SJSA1 (cell line): ENCODE results near the gene ARHGEF16. TPM values are rescaled to one million over a fixed set of nuclear protein-coding genes. Genes with fewer than 3 reads are reported as not detected.

Experiments used
- DNase-seq, 2 experiments: peaks; one replicate each; pipeline ENCODE4 v3.0.0-alpha.2; 2015 to 2020; ENCODE audit warnings: low spot score in 2 of 2, low read depth in 1 of 2
- H3K27ac ChIP-seq: fragments of 250-450 bp; sonication (Bioruptor Pico); 2 replicates; pipeline ENCODE4 v1.5.1; 2020; ENCODE audit warnings: mild to moderate bottlenecking, moderate library complexity
- H3K27me3 ChIP-seq: fragments of 250-450 bp; sonication (Bioruptor Pico); replicated peaks from 2 replicates; pipeline ENCODE4 v1.5.1; 2020; ENCODE audit warnings: mild to moderate bottlenecking, moderate library complexity
- H3K36me3 ChIP-seq: fragments of 250-450 bp; sonication (Bioruptor Pico); 2 replicates; pipeline ENCODE4 v1.5.1; 2020; ENCODE audit warnings: mild to moderate bottlenecking
- H3K4me1 ChIP-seq: fragments of 250-450 bp; sonication (Bioruptor Pico); replicated peaks from 2 replicates; pipeline ENCODE4 v1.6.1; 2021; ENCODE audit warnings: mild to moderate bottlenecking
- H3K4me3 ChIP-seq: fragments of 250-450 bp; sonication (Bioruptor Pico); 2 replicates; pipeline ENCODE4 v1.5.1; 2020; ENCODE audit warnings: mild to moderate bottlenecking
- H3K9me3 ChIP-seq: fragments of 250-450 bp; sonication (Bioruptor Pico); replicated peaks from 2 replicates; pipeline ENCODE4 v1.5.1; 2020; ENCODE audit warnings: mild to moderate bottlenecking
- total RNA-seq: library from RNA; depleted of rRNA; stranded (reverse); fragments of >200 nt; shearing (Covaris generic); gene quantifications from 2 replicates; pipeline ENCODE4 v1.2.3, GENCODE V29; 2014

Gene ARHGEF16
- total RNA-seq, 1 experiment from 2014 or later, result 34.9 TPM

DNA sequence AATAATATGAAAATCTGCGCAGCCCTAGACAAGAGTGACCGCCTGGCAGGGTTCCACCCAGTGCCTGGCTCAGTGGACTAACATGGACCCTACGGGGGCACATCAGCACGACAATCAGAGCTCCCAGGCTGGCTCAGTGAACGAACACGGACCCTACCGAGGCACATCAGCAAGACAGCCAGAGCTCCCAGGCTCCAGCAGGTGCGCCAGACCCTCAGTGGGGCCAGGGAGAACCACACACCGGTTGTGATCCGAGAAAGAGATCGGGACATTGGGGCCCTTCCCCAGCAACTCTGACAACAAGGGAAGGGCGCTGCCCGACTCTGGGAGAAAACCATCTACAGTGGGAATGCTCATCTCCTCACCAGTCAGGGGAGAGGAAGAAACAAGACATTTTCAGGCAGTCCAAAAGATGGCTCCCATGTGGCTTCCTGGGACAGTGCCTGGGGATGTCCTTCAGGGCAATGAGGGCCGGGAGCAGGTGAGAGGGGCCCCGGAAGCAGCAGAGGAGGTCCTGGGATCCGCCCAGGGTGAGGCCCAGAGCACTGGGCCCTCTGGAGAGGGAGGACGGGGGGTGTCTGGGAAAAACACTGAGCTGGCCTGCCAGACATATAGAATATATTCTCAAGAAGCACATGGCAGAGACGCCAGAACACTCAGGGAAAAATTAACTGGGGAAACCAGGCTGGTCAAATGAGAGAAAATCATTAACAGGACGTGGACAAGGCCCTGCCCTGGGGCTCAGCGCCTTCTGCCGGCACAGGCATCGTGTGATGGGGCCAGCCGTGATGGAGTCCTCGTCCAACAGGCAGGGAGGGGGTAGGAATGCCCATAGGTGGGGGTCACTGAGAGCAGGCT, 4.8 kb downstream of the ARHGEF16 start:
- DNase-seq, result no peak
- peak overlapping the region; percentile 72; the same call in 1 of the 2 replicates for H3K27ac ChIP-seq
- no peaks in the 10 kb centered on the region for H3K27me3 ChIP-seq
- H3K9me3 ChIP-seq, result no peaks in the 10 kb centered on the region
- peaks cover 50% of the 10 kb centered on the region for H3K4me1 ChIP-seq
- no peak overlapping the region for H3K4me3 ChIP-seq
- peaks cover 3% of the 10 kb centered on the region; the same call in 1 of the 2 replicates for H3K36me3 ChIP-seq

- Histone ChIP-seq H3K36me3 (peaks cover 11% of the 10 kb centered on the region; the same call in 1 of the 2 replicates), H3K9me3 (no peaks in the 10 kb centered on the region), H3K4me3 (no peak overlapping the region), H3K27ac (peak overlapping the region; percentile 72), H3K27me3 (no peaks in the 10 kb centered on the region), H3K4me1 (peaks cover 41% of the 10 kb centered on the region)
- DNase-seq, result no peak
These were observed 5.6 kb downstream of the ARHGEF16 start for GRCh38 chr1:3459940-3460671.

DNA sequence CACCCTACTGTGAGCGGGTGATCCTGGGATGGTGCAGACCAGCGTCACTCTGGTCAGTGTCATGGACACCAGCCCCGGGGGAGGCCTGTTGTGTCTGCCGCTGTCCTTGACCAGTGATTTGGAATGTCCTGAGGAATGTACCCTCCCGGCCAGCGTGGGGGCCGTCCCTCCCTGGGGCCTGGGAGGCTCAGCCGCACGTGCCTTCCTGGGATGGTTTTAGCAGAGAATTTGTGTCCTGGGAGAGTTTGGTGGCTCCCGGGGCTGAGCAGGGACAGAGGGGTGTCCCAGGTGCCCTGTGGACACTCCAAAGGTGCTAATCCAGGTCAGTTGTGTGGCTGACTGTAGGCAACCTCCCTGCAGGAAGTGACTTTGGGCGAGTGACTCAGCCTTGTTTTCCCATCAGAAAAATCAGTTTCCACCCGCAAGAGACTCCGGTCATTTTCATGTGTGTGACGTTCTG, 6.2 kb downstream of the ARHGEF16 start:
- Histone ChIP-seq H3K36me3 (peaks cover 15% of the 10 kb centered on the region), H3K27ac (peak overlapping the region; percentile 72), H3K27me3 (no peaks in the 10 kb centered on the region), H3K9me3 (no peaks in the 10 kb centered on the region), H3K4me3 (no peak overlapping the region), H3K4me1 (peaks cover 38% of the 10 kb centered on the region)
- DNase-seq, result peak; percentile 81 to 84

DNA sequence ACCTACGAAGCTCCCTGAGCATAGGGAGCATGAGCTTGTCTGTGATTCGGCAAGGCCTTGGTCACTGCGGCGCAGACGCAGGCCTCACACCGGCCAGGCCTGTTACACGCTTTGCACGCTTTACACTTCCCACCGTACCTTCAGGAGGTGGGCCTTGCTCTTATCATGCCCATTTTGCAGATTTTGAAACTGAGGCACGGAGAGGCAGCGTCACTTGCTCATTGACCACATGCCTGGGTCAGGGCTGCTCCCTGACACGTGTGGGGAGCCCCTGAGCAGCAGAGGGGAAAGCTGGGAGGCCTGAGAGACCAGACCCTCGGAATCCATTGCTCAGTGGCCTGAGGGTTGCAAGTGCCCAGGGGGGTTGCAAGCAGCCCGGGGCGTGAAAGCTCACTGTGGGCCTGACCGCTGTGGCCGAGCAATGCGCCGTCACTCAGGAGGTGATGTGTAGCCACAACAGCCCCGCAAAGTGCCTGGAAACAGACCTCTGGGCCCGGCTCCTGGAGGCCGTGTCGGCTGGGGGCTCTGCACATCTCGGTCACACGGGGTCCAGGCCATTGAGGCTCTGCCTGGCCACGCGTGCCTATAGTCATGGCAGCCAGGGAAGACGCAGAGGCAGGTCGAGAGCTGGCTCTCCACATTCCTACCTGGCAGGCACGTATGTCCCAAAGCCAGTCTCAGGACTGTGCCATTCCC, 6.9 kb downstream of the ARHGEF16 start:
- Histone ChIP-seq H3K27ac (peak overlapping the region; percentile 72), H3K4me1 (peaks cover 42% of the 10 kb centered on the region), H3K9me3 (no peaks in the 10 kb centered on the region), H3K36me3 (peaks cover 22% of the 10 kb centered on the region), H3K4me3 (no peak overlapping the region), H3K27me3 (no peaks in the 10 kb centered on the region)
- DNase-seq, result no peak

GRCh38 chr1:3461934-3462275, 7.4 kb downstream of the ARHGEF16 start:
- no peak for DNase-seq
- H3K27me3 ChIP-seq, result no peaks in the 10 kb centered on the region

GRCh38 chr1:3462356-3463012, 8.0 kb downstream of the ARHGEF16 start:
- H3K4me1 ChIP-seq, result peaks cover 53% of the 10 kb centered on the region
- H3K27ac ChIP-seq, result no peak overlapping the region
- no peak for DNase-seq
- H3K9me3 ChIP-seq, result no peaks in the 10 kb centered on the region
- no peak overlapping the region for H3K4me3 ChIP-seq
- peaks cover 33% of the 10 kb centered on the region for H3K36me3 ChIP-seq
- H3K27me3 ChIP-seq, result no peaks in the 10 kb centered on the region

More at GRCh38 chr1:3461934-3462275, 7.4 kb downstream of the ARHGEF16 start:
- peaks cover 47% of the 10 kb centered on the region for H3K4me1 ChIP-seq
- H3K36me3 ChIP-seq, result peaks cover 27% of the 10 kb centered on the region
- no peaks in the 10 kb centered on the region for H3K9me3 ChIP-seq
- H3K27ac ChIP-seq, result no peak overlapping the region; the same call in 1 of the 2 replicates
- H3K4me3 ChIP-seq, result no peak overlapping the region

DNA sequence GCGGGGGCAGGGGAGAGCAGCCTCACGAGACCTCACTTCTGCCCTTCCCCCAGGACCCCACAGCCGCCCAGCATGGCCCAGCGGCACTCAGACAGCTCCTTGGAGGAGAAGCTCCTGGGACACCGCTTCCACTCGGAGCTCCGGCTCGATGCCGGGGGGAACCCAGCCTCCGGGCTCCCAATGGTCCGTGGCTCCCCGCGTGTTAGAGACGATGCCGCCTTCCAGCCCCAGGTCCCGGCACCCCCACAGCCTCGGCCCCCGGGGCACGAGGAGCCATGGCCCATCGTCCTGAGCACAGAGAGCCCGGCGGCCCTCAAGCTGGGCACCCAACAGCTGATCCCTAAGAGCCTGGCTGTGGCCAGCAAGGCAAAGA, 8.5 kb downstream of the ARHGEF16 start:
- Histone ChIP-seq H3K36me3 (peaks cover 38% of the 10 kb centered on the region), H3K27ac (no peak overlapping the region), H3K4me3 (no peak overlapping the region), H3K9me3 (no peaks in the 10 kb centered on the region), H3K27me3 (no peaks in the 10 kb centered on the region), H3K4me1 (peaks cover 56% of the 10 kb centered on the region)
- DNase-seq, result no peak

DNA sequence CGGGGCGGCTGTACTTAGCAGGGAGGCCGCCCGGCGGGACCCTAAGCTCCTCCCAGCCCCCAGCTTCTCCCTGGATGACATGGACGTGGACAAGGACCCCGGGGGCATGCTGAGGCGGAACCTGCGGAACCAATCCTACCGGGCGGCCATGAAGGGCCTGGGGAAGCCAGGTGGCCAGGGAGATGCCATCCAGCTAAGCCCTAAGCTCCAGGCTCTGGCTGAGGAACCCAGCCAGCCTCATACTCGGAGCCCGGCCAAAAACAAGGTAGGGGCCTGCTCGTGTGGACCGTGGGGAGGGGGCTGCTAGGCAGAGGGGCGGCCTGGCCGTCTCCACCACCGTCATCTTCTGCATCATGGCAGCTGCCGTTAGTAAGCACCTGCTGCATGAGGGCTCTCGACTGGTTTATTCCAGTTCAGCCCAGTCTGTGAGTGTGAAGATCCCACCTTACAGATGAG, 9.0 kb downstream of the ARHGEF16 start:
- H3K4me3 ChIP-seq, result no peak overlapping the region
- no peaks in the 10 kb centered on the region for H3K27me3 ChIP-seq

DNA sequence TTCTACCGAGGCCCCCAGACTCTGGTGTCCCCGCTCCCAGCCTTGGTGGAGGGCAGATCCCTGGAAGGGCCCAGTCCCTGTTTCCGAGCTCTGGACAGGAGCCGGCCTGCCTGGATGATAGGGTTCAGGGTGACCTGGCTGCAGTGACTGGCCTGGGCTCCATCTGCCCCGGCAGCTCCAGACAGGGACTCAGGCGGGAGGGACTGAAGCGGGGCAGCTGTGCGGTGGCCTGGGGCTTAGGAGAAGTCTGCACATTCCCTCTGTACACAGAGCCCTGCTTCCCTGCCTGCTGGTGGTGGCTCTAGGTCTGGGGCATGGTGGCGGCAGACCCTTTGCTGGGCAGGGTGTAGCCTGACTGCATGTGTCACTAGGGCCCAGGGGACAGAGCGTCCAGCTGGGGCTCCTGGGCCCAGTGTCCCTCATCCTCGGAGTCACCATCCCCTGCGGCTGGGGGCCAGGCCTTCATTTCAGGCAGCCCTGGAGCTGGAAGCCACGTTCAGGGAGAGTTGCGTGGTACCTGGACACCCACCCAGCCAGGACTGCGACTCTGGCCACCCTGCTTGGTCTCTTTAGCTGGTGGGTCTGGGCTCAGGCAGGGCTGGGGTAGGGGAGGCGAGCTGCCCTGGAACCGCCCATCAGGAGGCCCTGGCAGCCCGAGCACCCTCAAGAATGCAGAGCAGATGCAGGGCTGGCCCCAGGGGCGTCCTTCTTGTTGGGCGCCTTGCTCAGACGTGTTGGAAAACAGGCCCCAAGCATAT, 9.6 kb downstream of the ARHGEF16 start:
- Histone ChIP-seq H3K36me3 (peaks cover 42% of the 10 kb centered on the region), H3K4me3 (no peak overlapping the region), H3K27ac (no peak overlapping the region), H3K9me3 (no peaks in the 10 kb centered on the region), H3K27me3 (no peaks in the 10 kb centered on the region), H3K4me1 (peaks cover 56% of the 10 kb centered on the region)
- DNase-seq, result no peak

More for the DNA sequence above, 9.0 kb downstream of the ARHGEF16 start:
- H3K4me1 ChIP-seq, result peaks cover 56% of the 10 kb centered on the region
- no peaks in the 10 kb centered on the region for H3K9me3 ChIP-seq
- no peak for DNase-seq
- H3K36me3 ChIP-seq, result peaks cover 39% of the 10 kb centered on the region
- no peak overlapping the region for H3K27ac ChIP-seq

GRCh38 chr1:3464649-3465025, 10.2 kb downstream of the ARHGEF16 start:
- no peak overlapping the region for H3K4me3 ChIP-seq
- no peak overlapping the region for H3K27ac ChIP-seq
- no peaks in the 10 kb centered on the region for H3K9me3 ChIP-seq
- DNase-seq, result no peak
- H3K36me3 ChIP-seq, result peaks cover 48% of the 10 kb centered on the region
- no peaks in the 10 kb centered on the region for H3K27me3 ChIP-seq
- peaks cover 58% of the 10 kb centered on the region for H3K4me1 ChIP-seq

GRCh38 chr1:3465091-3465934, 10.8 kb downstream of the ARHGEF16 start:
- H3K9me3 ChIP-seq, result no peaks in the 10 kb centered on the region
- H3K27ac ChIP-seq, result no peak overlapping the region
- no peak for DNase-seq
- no peaks in the 10 kb centered on the region for H3K27me3 ChIP-seq
- H3K4me1 ChIP-seq, result peaks cover 56% of the 10 kb centered on the region
- peaks cover 49% of the 10 kb centered on the region for H3K36me3 ChIP-seq
- H3K4me3 ChIP-seq, result no peak overlapping the region

- peaks cover 56% of the 10 kb centered on the region for H3K4me1 ChIP-seq
- no peak for DNase-seq
- H3K36me3 ChIP-seq, result peaks cover 49% of the 10 kb centered on the region
- no peak overlapping the region for H3K4me3 ChIP-seq
- H3K9me3 ChIP-seq, result no peaks in the 10 kb centered on the region
- no peaks in the 10 kb centered on the region for H3K27me3 ChIP-seq
- no peak overlapping the region for H3K27ac ChIP-seq
These were observed 11.5 kb downstream of the ARHGEF16 start for GRCh38 chr1:3465935-3466321.
